ENCODE data around the gene DHX16.

GRCh38 chr6:30676660-30677285 is 4.0 kb upstream of the DHX16 start:
- no peak for TF ChIP-seq POLR2A (IDR thresholded peaks at IDR 0.05)
- TF ChIP-seq EP300 (IDR thresholded peaks at IDR 0.05) = no peak
- no peak for TF ChIP-seq CTCF (IDR thresholded peaks at IDR 0.05)
- TF ChIP-seq POLR2AphosphoS5 (IDR thresholded peaks at IDR 0.05) = no peak

All from stomach (tissue), 4 donors.